Measurements from ENCODE around the gene EEF1A2. TPM values are rescaled to one million over a fixed set of nuclear protein-coding genes. Genes with fewer than 3 reads are reported as not detected.
A peak's percentile ranks its signal among the peaks of the same experiment; 100 is the strongest.

EEF1A2 gene
- total RNA-seq, 6 experiments from 2014 or later = 1.1 to 7.2 (median 1.7) TPM

GRCh38 chr20:63495741-63496595, 2.9 kb downstream of the EEF1A2 start:
- H3K27me3 Mint-ChIP-seq (ENCODE audit: insufficient read depth) = no peaks in the 10 kb centered on the region; the same call in 1 of the 2 replicates
- H3K4me3 Mint-ChIP-seq = peak overlapping the region; percentile 71
- no peak overlapping the region for H3K27ac Mint-ChIP-seq
- TF ChIP-seq CTCF (IDR thresholded peaks at IDR 0.05) = peak; percentile 99
- H3K9me3 Mint-ChIP-seq = peaks cover 5% of the 10 kb centered on the region; the same call in 1 of the 2 replicates
- DNase-seq = peak; percentile 17
- H3K36me3 Mint-ChIP-seq (ENCODE audit: low read depth) = no peaks in the 10 kb centered on the region
- no peaks in the 10 kb centered on the region for H3K4me1 Mint-ChIP-seq (ENCODE audit: low read depth)

DNA sequence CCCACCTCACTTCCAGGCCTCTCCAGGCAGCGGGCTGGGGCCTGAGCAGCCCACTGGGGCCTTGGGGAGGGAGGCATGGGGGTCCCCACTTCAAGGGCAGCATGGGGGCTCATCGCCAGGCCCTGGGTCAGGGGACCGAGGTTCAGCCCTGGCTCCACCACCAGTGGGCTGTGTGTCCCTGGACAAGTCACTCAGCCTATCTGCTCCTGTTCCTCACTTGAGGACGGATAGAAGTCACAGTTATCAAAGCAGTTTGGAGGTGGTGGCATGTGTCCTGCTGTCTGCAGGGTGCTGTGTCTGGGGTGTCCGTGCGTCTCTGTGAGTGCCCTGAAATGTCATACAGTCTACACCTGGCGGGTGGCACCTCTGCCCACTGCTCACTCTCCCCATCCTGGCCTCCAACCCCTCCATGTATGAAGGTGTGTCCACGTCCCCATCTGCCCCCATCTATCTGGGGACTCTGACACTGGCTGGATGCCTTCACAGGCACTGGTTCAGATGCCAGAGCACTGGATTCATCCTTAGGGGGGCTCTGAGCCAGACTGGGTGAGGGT, 3.6 kb downstream of the EEF1A2 start:
- TF ChIP-seq CTCF (IDR thresholded peaks at IDR 0.05) = no peak
- Mint-ChIP-seq H3K9me3 (peaks cover 5% of the 10 kb centered on the region; the same call in 1 of the 2 replicates), H3K27me3 (ENCODE audit: insufficient read depth) (no peaks in the 10 kb centered on the region; the same call in 1 of the 2 replicates), H3K27ac (no peak overlapping the region), H3K36me3 (ENCODE audit: low read depth) (no peaks in the 10 kb centered on the region), H3K4me1 (ENCODE audit: low read depth) (no peaks in the 10 kb centered on the region), H3K4me3 (no peak overlapping the region)
- DNase-seq = no peak

DNA sequence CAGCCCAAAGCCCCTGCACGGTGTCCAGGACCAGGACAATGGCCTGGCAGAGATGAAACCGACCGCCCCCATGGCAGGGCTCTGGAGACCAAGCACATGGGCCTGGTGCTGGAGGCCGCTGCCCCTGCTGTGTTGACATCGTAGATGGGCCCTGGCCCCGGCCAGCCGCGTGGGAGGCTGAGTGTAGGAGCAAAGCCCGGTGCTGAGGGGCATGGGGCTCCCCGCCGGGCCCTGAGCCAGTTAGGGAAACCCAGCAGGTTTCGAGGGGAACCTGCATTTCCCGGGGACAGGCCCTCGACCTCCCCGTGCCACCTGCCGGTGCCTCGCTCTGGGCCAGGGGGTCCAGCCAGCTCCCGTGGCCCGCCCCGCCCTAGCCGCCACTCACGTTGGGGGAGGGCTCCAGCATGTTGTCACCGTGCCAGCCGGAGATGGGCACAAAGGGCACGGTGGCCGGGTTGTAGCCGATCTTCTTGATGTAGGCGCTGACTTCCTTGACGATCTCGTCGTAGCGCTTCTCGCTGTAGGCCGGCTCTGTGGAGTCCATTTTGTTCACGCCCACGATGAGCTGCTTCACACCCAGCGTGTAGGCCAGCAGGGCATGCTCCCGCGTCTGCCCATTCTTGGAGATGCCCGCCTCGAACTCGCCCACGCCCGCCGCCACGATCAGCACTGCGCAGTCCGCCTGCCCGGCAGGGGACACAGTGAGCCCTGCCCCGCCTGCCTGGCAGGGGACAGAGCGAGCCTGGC, 4.3 kb downstream of the EEF1A2 start:
- Mint-ChIP-seq H3K4me1 (ENCODE audit: low read depth) (no peaks in the 10 kb centered on the region), H3K4me3 (no peak overlapping the region), H3K36me3 (ENCODE audit: low read depth) (no peaks in the 10 kb centered on the region), H3K27ac (no peak overlapping the region), H3K27me3 (ENCODE audit: insufficient read depth) (peaks cover 2% of the 10 kb centered on the region), H3K9me3 (peaks cover 5% of the 10 kb centered on the region; the same call in 1 of the 2 replicates)
- DNase-seq = no peak
- no peak for TF ChIP-seq CTCF (IDR thresholded peaks at IDR 0.05)

DNA sequence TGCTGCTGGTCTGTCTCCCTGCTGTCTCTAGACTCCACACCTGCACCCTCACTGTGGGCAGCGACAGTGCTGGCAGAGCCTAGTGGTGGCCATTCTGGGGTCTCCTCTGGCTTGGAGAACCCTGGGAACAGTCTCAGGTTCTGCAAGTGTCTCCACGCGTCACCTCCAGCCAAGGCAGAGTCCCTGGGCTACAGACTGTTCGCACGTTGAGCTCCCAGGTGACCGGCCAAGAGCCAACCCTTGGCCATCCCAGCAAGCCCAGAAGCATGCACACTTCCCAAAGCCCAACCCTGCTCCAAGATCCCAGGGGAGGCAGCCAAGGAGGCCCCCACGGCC, 4.8 kb downstream of the EEF1A2 start:
- Mint-ChIP-seq H3K36me3 (ENCODE audit: low read depth) (no peaks in the 10 kb centered on the region), H3K4me1 (ENCODE audit: low read depth) (no peaks in the 10 kb centered on the region), H3K9me3 (peaks cover 5% of the 10 kb centered on the region; the same call in 1 of the 2 replicates), H3K4me3 (no peak overlapping the region), H3K27me3 (ENCODE audit: insufficient read depth) (peaks cover 3% of the 10 kb centered on the region), H3K27ac (no peak overlapping the region)
- DNase-seq = no peak
- TF ChIP-seq CTCF (IDR thresholded peaks at IDR 0.05) = no peak

- no peak for TF ChIP-seq CTCF (IDR thresholded peaks at IDR 0.05)
These were observed 5.3 kb downstream of the EEF1A2 start for GRCh38 chr20:63493563-63494020.

More at GRCh38 chr20:63493563-63494020, 5.3 kb downstream of the EEF1A2 start:
- no peak overlapping the region for H3K27ac Mint-ChIP-seq
- peaks cover 5% of the 10 kb centered on the region; the same call in 1 of the 2 replicates for H3K9me3 Mint-ChIP-seq
- H3K4me1 Mint-ChIP-seq (ENCODE audit: low read depth) = no peaks in the 10 kb centered on the region
- DNase-seq = no peak
- H3K4me3 Mint-ChIP-seq = no peak overlapping the region
- H3K36me3 Mint-ChIP-seq (ENCODE audit: low read depth) = no peaks in the 10 kb centered on the region
- peaks cover 6% of the 10 kb centered on the region for H3K27me3 Mint-ChIP-seq (ENCODE audit: insufficient read depth)

Data from HFFc6 (cell line).